Right renal pelvis (tissue), 4 donors: ENCODE measurements around the gene CXCR5. TPM values are rescaled to one million over a fixed set of nuclear protein-coding genes. Genes with fewer than 3 reads are reported as not detected.

Source experiments
- DNase-seq, 4 donors: peaks; one replicate each; pipeline ENCODE4 v3.0.0-alpha.2; 2013; ENCODE audit warnings: low read depth in 4 of 4, low spot score in 3 of 4, missing footprints in 1 of 4
- polyA plus RNA-seq, 4 donors: library from polyadenylated mRNA; unstranded; fragments of 120-200 nt; gene quantifications; one replicate each; pipeline ENCODE4 v1.2.1, GENCODE V29; 2013; ENCODE audit not compliant: insufficient read length in 4 of 4

Gene CXCR5
- polyA plus RNA-seq, 4 donors = not detected

GRCh38 chr11:118897721-118898310 lies 14.1 kb downstream of the CXCR5 start:
- no peak for DNase-seq

GRCh38 chr11:118898400-118899295 lies 15.0 kb downstream of the CXCR5 start:
- DNase-seq = no peak

- no peak for DNase-seq
These were observed 15.6 kb downstream of the CXCR5 start for GRCh38 chr11:118899296-118899688.

GRCh38 chr11:118899706-118900360 lies 16.1 kb downstream of the CXCR5 start:
- DNase-seq = no peak

- no peak for DNase-seq
These were observed 17.1 kb downstream of the CXCR5 start for GRCh38 chr11:118900535-118901384.

GRCh38 chr11:118901494-118902335 lies 18.0 kb downstream of the CXCR5 start:
- no peak for DNase-seq

- no peak for DNase-seq
These were observed 18.9 kb downstream of the CXCR5 start for GRCh38 chr11:118902336-118903203.

GRCh38 chr11:118903204-118904015 lies 19.7 kb downstream of the CXCR5 start:
- no peak for DNase-seq

GRCh38 chr11:118907051-118908042 lies 23.7 kb downstream of the CXCR5 start:
- no peak for DNase-seq

- no peak for DNase-seq
These were observed 24.6 kb downstream of the CXCR5 start for GRCh38 chr11:118908264-118908663.

GRCh38 chr11:118908901-118909618 lies 25.4 kb downstream of the CXCR5 start:
- peak in 3 of 4 donors; percentile 89 to 91 (median 90) for DNase-seq

GRCh38 chr11:118909619-118910308 lies 26.1 kb downstream of the CXCR5 start:
- no peak for DNase-seq

GRCh38 chr11:118910309-118911112 lies 26.8 kb downstream of the CXCR5 start:
- no peak for DNase-seq

GRCh38 chr11:118911113-118911879 lies 27.6 kb downstream of the CXCR5 start:
- DNase-seq = no peak
